ENCODE measurements around the gene TADA3. TPM values are rescaled to one million over a fixed set of nuclear protein-coding genes. Genes with fewer than 3 reads are reported as not detected.

TADA3 gene
- total RNA-seq, 4 donors from 2014 or later = 53.7 to 504 (median 92.0) TPM

DNA sequence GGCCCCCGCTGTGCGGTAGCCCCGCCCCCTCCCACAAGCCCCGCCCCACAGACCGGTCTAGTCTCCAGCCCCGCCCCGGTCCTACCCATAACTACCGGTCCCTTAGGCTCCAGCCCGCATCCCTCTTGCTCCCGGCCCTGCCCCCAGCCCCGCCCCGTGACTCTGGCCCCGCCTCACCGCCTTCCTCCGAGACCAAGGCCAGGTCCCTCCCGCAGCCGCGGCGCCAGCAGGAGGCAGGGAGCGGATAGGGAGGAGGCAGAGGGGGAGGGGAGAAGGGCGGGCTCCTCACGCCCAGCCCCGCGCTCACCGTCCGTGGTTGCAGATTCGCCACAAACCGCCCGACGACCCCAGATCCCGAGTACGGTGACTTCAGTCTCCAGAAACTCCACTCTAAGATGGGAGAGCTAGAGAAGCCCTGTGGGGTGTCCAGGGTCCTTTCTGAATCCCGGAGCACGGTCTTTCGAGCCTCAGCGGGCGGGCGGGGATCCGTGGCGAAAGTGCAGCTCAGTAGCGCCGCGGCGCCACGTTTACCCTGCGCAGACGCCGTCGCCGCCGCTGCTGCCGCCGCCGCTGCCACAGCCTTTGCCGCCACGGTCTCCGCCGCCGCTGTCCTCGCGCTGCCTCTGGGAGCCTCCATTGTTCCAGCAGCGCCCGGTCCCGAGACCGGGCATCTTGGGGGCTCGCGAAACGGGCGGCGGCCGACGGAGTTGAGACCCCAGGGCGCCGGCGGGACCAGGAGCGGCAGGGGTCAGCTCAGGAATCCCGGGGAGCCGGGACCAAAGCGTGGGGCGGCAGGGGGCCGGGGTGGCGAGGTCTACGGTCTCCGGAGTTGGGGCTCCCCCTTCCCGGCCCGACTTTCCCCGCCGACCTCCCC, 60.8 kb downstream of the TADA3 start, which contains the start of gene BRPF1:
Gene BRPF1 (plus strand): TSS at position 530 of the 874 bp plus-strand sequence. CDS start 2,406 bp downstream, outside the sequence.
- intact Hi-C loops (cut with DNase I; ENCODE audit: low total_unique reads) = no loop called here
- WGBS, 2 donors (ENCODE audit: low coverage in 1 of 2) = 0% methylated on average over 52 of the region's 88 CpGs; no CpG with 5 or more reads in 1 of the 2 donors
- Histone ChIP-seq H3K27me3 (no peaks in the 10 kb centered on the region), H3K27ac (peak within 1 kb of the TSS; percentile 89 to 95 (median 93)), H3K4me1 (peaks cover 13 to 24% (median 20%) of the 10 kb centered on the region in 4 donors), H3K9me3 (no peaks in the 10 kb centered on the region), H3K36me3 (peaks cover 0 to 5% (median under 1%) of the 10 kb centered on the region in 4 donors), H3K4me3 (peak within 1 kb of the TSS; percentile 87 to 100 (median 92))
- DNase-seq = peak; percentile 100
- in situ Hi-C loops (cut with MboI; ENCODE audit: low pct_ligation_motif_present in 1 of 4, low pct_unique_long_range_greater_than_20kb in 1 of 4, low sequenced_read_pairs in 3 of 4) = no loop called here
- peak; percentile 30 to 67 (median 62) for TF ChIP-seq POLR2AphosphoS5 (IDR thresholded peaks at IDR 0.05)
- TF ChIP-seq, protein P1, sequence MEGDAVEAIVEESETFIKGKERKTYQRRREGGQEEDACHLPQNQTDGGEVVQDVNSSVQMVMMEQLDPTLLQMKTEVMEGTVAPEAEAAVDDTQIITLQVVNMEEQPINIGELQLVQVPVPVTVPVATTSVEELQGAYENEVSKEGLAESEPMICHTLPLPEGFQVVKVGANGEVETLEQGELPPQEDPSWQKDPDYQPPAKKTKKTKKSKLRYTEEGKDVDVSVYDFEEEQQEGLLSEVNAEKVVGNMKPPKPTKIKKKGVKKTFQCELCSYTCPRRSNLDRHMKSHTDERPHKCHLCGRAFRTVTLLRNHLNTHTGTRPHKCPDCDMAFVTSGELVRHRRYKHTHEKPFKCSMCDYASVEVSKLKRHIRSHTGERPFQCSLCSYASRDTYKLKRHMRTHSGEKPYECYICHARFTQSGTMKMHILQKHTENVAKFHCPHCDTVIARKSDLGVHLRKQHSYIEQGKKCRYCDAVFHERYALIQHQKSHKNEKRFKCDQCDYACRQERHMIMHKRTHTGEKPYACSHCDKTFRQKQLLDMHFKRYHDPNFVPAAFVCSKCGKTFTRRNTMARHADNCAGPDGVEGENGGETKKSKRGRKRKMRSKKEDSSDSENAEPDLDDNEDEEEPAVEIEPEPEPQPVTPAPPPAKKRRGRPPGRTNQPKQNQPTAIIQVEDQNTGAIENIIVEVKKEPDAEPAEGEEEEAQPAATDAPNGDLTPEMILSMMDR (IDR thresholded peaks at IDR 0.05) = peak in 3 of 5 experiments; percentile 5 to 23 (median 16)
- TF ChIP-seq EP300 (IDR thresholded peaks at IDR 0.05; ENCODE audit: low read depth) = no peak
- peak; percentile 69 for TF ChIP-seq POLR2A (IDR thresholded peaks at IDR 0.05)

DNA sequence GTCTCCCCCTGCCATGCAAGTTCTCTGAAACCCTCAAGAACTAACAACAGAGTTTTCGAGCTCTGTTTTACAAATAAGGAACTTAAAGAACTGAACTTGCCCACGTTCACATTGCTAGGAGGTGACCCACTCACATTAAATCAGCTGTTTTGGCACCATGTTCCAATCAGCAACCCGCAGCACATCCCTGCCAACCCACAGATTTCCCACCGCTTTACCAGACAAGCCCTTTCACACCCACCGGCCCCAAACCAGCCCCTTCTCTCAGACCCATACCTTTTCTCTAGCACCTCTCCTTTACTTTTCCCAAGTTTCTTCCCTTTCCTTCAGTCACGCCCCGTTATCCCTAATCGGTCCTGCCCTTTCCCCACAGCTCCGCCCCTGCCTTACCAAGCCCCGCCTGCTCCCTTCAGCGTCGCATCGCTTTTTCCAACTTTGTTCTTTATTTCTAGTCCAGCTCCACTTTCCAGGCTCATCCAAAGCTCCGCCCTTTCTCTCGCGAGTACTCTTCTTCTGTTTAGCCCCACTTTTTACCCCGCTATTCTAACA, 61.5 kb downstream of the TADA3 start:
- H3K9me3 ChIP-seq = no peaks in the 10 kb centered on the region
- 2% methylated on average over 14 to 16 of the region's 17 CpGs for WGBS, 2 donors (ENCODE audit: low coverage in 1 of 2)
- no peaks in the 10 kb centered on the region for H3K27me3 ChIP-seq
- TF ChIP-seq, protein P1 (IDR thresholded peaks at IDR 0.05) = peak in 1 of 5 experiments; percentile 7
- TF ChIP-seq POLR2AphosphoS5 (IDR thresholded peaks at IDR 0.05) = no peak
- H3K4me1 ChIP-seq = peaks cover 13 to 24% (median 20%) of the 10 kb centered on the region in 4 donors
- no peak for DNase-seq
- H3K36me3 ChIP-seq = peaks cover 0 to 5% (median 0%) of the 10 kb centered on the region in 4 donors
- in situ Hi-C loops (cut with MboI; ENCODE audit: low pct_ligation_motif_present in 1 of 4, low pct_unique_long_range_greater_than_20kb in 1 of 4, low sequenced_read_pairs in 3 of 4) (no loop called here), intact Hi-C loops (cut with DNase I; ENCODE audit: low total_unique reads) (no loop called here)
- H3K27ac ChIP-seq = peak overlapping the region; percentile 89 to 95 (median 93)
- H3K4me3 ChIP-seq = peak overlapping the region; percentile 16 to 95 (median 88)

Other genes with a start within 250 kb of the TADA3 start
- under 1 TPM in 2 of 4 donors, not detected in 2; 0.14 to 0.32 TPM for gene LHFPL4, start 238.7 kb downstream of the TADA3 start, total RNA-seq
- 10 to 100 TPM; 34.5 to 43.4 (median 40.4) TPM for gene MTMR14, start 143.0 kb downstream of the TADA3 start, total RNA-seq
- gene CPNE9, start 88.6 kb downstream of the TADA3 start, total RNA-seq = not detected
- 10 to 100 TPM in 3 of 4 donors, 1 to 10 TPM in 1; 9.4 to 18.7 (median 14.9) TPM for gene BRPF1, start 60.7 kb downstream of the TADA3 start, total RNA-seq
- gene OGG1, start 42.5 kb downstream of the TADA3 start, total RNA-seq = 10 to 100 TPM; 27.8 to 69.5 (median 39.7) TPM
- gene CAMK1, start 22.5 kb downstream of the TADA3 start, total RNA-seq = 10 to 100 TPM in 3 of 4 donors, 1 to 10 TPM in 1; 5.6 to 45.0 (median 15.6) TPM
- gene ARPC4, start 609 bp upstream of the TADA3 start, total RNA-seq = 100 to 1,000 TPM; 104 to 189 (median 143) TPM
- gene TTLL3, start 17.8 kb upstream of the TADA3 start, total RNA-seq = 100 to 1,000 TPM in 2 of 4 donors, 10 to 100 TPM in 2; 47.4 to 352 (median 154) TPM
- gene RPUSD3, start 51.5 kb upstream of the TADA3 start, total RNA-seq = 10 to 100 TPM; 34.1 to 78.0 (median 43.9) TPM
- gene CIDEC, start 87.8 kb upstream of the TADA3 start, total RNA-seq = 10 to 100 TPM in 3 of 4 donors, under 1 TPM in 1; 1.00 to 50.5 (median 48.0) TPM
- gene JAGN1, start 98.1 kb upstream of the TADA3 start, total RNA-seq = 10 to 100 TPM in 3 of 4 donors, 1 to 10 TPM in 1; 5.8 to 73.0 (median 28.5) TPM
- gene IL17RE, start 110.4 kb upstream of the TADA3 start, total RNA-seq = 100 to 1,000 TPM in 2 of 4 donors, 10 to 100 TPM in 2; 81.5 to 178 (median 108) TPM
- gene IL17RC, start 124.6 kb upstream of the TADA3 start, total RNA-seq = 10 to 100 TPM; 61.1 to 74.4 (median 67.1) TPM
- gene CRELD1, start 141.4 kb upstream of the TADA3 start, total RNA-seq = 10 to 100 TPM in 3 of 4 donors, 1 to 10 TPM in 1; 7.1 to 36.8 (median 18.9) TPM
- gene PRRT3, start 159.9 kb upstream of the TADA3 start, total RNA-seq = 1 to 10 TPM in 3 of 4 donors, under 1 TPM in 1; 0.20 to 3.0 (median 1.6) TPM
- 10 to 100 TPM in 3 of 4 donors, 1 to 10 TPM in 1; 9.7 to 39.2 (median 23.5) TPM for gene EMC3, start 194.4 kb upstream of the TADA3 start, total RNA-seq
- 10 to 100 TPM in 1 of 4 donors, 1 to 10 TPM in 2, under 1 TPM in 1; 0.80 to 43.0 (median 4.9) TPM for gene FANCD2, start 234.0 kb upstream of the TADA3 start, total RNA-seq